Stimulated activated CD8-positive, alpha-beta memory T cell treated with anti-CD3 and anti-CD28 coated beads, Interleukin-2, amount 100 ng/mL, for 1 hour (primary cell): ENCODE results near the gene TRRAP.
A peak's percentile ranks its signal among the peaks of the same experiment; 100 is the strongest.
"Not testable (repeated sequence)": the region's sequence is repeated elsewhere in the genome, so short reads cannot be mapped to it uniquely, and the experiment has no call there.

Experiments
- DNase-seq, 2 donors: peaks; one replicate each; pipeline ENCODE4 v3.0.0-alpha.2; 2020; ENCODE audit warnings: low read depth in 2 of 2

Gene TRRAP

GRCh38 chr7:98878365-98879197 lies at the start of gene TRRAP:
TSS of gene TRRAP (plus strand) at chr7:98878532. CDS start at chr7:98881151, 2,619 bp downstream.
- DNase-seq: peak; percentile 46 to 56

- no peak for DNase-seq
These were observed 47.3 kb upstream of the TRRAP start for GRCh38 chr7:98830972-98831548.

- peak in 1 of 2 donors; percentile 21 for DNase-seq
These were observed 46.6 kb upstream of the TRRAP start for GRCh38 chr7:98831641-98832221.

GRCh38 chr7:98833022-98833421 lies 45.3 kb upstream of the TRRAP start:
- DNase-seq: no peak

- DNase-seq: no peak
These were observed 43.4 kb upstream of the TRRAP start for GRCh38 chr7:98834949-98835348.

GRCh38 chr7:98836811-98837629 lies 41.3 kb upstream of the TRRAP start:
- DNase-seq: no peak

GRCh38 chr7:98837630-98837972 lies 40.7 kb upstream of the TRRAP start:
- DNase-seq: no peak

GRCh38 chr7:98840096-98840495 lies 38.2 kb upstream of the TRRAP start:
- DNase-seq: no peak

- DNase-seq: no peak
These were observed 37.6 kb upstream of the TRRAP start for GRCh38 chr7:98840722-98841121.

- DNase-seq: peak; percentile 33 to 42
These were observed 36.9 kb upstream of the TRRAP start for GRCh38 chr7:98841179-98841997.

GRCh38 chr7:98842552-98842951 lies 35.8 kb upstream of the TRRAP start:
- DNase-seq: not testable (repeated sequence)

- no peak for DNase-seq
These were observed 29.4 kb upstream of the TRRAP start for GRCh38 chr7:98848918-98849317.

- no peak for DNase-seq
These were observed 25.5 kb upstream of the TRRAP start for GRCh38 chr7:98852826-98853225.

GRCh38 chr7:98855610-98856422 lies 22.5 kb upstream of the TRRAP start:
- no peak for DNase-seq

- DNase-seq: no peak
These were observed 18.3 kb upstream of the TRRAP start for GRCh38 chr7:98860071-98860470.

- DNase-seq: no peak
These were observed 16.1 kb upstream of the TRRAP start for GRCh38 chr7:98862203-98862602.

- DNase-seq: no peak
These were observed 15.5 kb upstream of the TRRAP start for GRCh38 chr7:98862716-98863420.

- DNase-seq: no peak
These were observed 14.7 kb upstream of the TRRAP start for GRCh38 chr7:98863601-98864000.

GRCh38 chr7:98864731-98865453 lies 13.4 kb upstream of the TRRAP start:
- no peak for DNase-seq
